ENCODE results near the gene PCDH10.

GRCh38 chr4:133151691-133152329, 2.7 kb downstream of the PCDH10 start:
- TF ChIP-seq CTCF (IDR thresholded peaks at IDR 0.05; ENCODE audit: control extremely low read depth in 1 of 3, insufficient read depth in 1 of 3, low read depth in 1 of 3, low read length in 3 of 3) (peak in 2 of 3 experiments; percentile 53 to 55; a peak in 3 of 4 replicates), EP300 (IDR thresholded peaks at IDR 0.05; ENCODE audit: borderline replicate concordance in 1 of 2, low read depth in 2 of 2, low read length in 2 of 2) (no peak)

All from H1 (cell line).